ENCODE results near the gene NANOG.
"Not testable (repeated sequence)": the region's sequence is repeated elsewhere in the genome, so short reads cannot be mapped to it uniquely, and the experiment has no call there.

Gene NANOG

DNA sequence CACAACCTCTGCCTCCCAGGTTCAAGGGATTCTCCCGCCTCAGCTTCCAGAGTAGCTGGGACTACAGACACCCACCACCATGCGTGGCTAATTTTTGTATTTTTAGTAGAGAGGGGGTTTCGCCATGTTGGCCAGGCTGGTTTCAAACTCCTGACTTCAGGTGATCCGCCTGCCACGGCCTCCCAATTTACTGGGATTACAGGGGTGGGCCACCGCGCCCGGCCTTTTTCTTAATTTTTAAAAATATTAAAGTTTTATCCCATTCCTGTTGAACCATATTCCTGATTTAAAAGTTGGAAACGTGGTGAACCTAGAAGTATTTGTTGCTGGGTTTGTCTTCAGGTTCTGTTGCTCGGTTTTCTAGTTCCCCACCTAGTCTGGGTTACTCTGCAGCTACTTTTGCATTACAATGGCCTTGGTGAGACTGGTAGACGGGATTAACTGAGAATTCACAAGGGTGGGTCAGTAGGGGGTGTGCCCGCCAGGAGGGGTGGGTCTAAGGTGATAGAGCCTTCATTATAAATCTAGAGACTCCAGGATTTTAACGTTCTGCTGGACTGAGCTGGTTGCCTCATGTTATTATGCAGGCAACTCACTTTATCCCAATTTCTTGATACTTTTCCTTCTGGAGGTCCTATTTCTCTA lies at the start of gene NANOG:
NANOG (plus strand) TSS at position 519 of the 645 bp plus-strand sequence. CDS start 213 bp downstream, outside the sequence.
- DNase-seq (ENCODE audit: low read depth, low spot score), result not testable (repeated sequence)

DNA sequence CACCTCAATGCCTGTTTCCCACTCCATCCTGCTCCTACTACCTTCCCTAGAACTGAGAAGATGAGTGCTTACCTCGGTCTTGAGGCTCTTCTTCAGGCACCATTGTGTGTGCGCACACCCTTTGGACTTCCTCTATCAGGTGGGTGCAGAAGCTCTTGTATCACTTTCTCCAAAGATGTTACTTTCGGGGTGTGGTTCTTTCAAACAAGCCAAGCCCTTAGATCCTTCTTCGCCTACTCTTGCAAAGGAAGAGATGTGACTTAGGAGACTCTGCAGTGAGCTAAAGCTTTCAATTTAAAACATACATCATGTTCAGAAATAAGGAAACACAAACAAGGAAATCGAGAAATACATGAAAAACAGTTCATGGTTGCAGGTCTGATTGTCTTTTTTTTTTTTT lies 42.0 kb upstream of the NANOG start, which contains the start of gene CLEC4C:
CLEC4C (minus strand) TSS at position 130 of the 400 bp plus-strand sequence; CDS start at position 103, 27 bp downstream.
- DNase-seq (ENCODE audit: low read depth, low spot score), result no peak

DNA sequence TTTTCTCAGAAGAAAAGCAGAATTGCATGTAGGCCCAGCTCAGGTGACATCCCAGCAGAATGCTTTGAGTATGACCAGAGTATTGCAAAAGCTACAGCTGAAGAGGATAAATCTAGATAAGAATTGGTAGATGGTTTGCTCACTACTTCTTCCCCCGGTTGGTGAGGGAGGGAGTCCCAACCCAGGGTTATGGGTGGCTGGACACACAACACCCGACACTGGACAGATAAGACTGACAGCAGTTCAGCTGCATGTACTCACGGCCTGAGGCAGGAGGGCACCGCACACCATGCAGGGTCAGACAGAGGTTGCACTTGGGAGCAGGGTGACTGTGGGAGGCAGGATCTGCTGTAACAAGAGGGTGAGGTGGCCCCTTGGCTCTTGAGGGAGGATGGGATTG lies 40.4 kb upstream of the NANOG start:
- no peak for DNase-seq (ENCODE audit: low read depth, low spot score)

DNA sequence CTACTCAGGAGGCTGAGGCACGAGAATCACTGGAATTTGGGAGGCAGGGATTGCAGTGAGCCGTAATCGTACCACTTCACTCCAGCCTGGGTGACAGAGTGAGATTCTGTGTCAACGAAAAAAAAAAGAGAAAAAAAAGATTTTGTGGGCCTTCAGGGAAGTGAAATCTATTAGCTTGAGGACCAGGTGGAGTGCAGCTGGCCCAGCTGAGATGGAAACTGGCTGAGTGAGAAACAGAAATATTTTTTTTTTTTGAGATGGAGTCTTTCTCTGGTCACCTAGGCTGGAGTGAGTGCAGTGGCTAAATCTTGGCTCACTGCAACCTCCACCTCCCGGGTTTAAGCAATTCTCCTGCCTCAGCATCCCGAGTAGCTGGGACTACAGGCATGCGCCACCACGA lies 39.8 kb upstream of the NANOG start:
- DNase-seq (ENCODE audit: low read depth, low spot score), result no peak

DNA sequence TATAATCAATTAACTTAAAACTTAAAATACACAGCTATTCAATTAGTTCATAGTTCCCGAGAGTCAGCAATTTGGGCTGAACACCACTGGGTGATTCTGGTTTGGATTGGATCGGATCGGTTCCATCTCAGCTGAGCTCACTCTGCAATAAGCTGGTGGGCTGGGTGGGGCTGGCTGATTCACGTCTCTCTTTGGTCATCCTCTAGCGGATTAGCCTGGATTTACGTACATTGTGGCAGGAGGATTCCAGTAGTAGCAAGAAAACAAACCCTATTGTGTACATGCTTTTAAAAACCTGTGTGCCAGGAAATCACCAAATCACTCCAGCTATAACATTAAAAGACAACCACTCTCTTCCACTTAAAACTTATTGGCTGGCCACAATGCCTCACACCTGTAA lies 38.9 kb upstream of the NANOG start:
- no peak for DNase-seq (ENCODE audit: low read depth, low spot score)

DNA sequence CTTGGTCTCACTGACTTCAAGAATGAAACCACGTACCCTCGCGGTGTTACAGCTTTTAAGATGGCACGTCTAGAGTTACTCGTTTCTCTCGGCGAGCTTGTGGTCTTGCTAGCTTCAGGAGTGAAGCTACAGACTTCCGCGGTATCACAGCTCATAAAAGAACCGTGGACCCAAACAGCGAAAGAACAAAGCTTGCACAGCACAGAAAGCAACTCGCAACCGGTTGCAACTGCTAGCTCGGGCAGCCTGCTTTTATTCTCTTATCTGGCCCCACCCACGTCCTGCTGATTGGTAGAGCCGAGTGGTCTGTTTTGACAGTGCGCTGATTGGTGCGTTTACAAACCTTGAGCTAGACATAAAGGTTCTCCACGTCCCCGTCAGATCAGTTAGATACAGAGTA lies 37.8 kb upstream of the NANOG start:
- DNase-seq (ENCODE audit: low read depth, low spot score), result no peak

DNA sequence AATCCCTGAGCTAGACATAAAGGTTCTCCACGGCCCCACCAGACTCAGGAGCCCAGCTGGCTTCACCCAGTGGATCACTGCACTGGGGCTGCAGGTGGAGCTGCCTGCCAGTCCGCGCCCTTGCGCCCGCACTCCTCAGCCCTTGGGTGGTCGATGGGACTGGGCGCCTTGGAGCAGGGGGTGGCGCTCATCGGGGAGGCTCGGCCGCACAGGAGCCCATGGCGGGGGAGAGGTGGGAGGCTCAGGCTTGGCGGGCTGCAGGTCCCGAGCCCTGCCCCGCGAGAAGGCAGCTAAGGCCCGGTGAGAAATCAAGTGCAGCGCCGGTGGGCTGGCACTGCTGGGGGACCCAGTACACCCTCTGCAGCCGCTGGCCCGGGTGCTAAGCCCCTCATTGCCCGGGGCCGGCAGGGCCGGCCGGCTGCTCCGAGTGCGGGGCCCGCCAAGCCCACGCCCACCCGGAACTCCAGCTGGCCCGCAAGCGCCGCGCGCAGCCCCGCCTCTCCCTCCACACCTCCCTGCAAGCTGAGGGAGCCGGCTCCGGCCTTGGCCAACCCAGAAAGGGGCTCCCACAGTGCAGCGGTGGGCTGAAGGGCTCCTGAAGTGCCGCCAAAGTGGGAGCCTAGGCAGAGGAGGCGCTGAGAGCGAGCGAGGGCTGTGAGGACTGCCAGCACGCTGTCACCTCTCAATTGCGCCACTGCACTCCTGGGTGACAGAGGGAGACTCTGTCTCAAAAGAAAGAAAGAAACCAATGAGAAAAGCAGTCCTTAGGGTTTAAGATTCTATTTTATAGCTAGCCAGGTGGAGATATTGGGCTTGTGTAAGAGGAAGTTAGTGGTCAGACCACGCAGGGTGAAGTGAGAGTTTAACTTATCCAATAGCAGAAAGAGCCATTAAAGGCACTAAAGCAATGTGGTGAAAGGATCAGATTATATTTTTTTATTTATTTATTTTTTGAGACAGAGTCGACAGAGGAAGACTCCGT lies 37.0 kb upstream of the NANOG start:
- DNase-seq (ENCODE audit: low read depth, low spot score), result not testable (repeated sequence)

DNA sequence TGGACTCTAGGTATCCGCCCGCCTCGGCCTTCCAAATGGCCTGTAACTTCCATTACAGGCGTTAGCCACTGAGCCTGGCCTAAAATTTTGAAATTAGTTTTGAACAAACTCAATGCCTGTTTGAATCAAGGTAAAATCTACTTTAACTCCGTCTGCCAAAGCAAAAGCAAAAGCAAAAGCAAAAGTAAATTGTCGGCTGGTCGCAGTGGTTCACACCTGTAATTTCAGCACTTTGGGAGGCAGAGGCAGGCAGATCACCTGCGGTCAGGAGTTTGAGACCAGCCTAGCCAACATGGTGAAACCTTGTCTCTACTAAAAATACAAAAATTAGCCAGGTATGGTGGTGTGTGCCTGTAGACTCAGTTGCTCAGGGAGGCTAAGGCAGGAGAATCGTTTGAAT lies 33.5 kb upstream of the NANOG start:
- not testable (repeated sequence) for DNase-seq (ENCODE audit: low read depth, low spot score)

DNA sequence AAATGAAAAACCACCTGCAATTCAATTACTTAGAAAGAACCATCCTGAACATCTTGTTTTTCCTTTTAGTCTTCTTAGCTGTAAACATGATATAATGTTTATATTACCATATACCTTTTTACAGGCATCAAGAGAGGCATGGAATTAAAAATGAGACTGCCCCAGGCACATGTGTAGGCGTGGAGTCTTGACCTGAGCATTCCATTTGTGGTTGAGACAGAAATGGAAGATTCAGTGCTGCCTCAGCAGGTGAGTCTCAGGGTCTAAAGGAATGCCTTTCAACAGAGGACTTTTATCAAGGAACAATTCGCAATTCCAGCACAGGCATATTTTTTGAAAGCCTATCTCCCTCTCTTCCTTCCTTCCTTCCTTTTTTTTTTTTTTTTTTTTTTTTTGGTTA lies 32.2 kb upstream of the NANOG start:
- no peak for DNase-seq (ENCODE audit: low read depth, low spot score)

DNA sequence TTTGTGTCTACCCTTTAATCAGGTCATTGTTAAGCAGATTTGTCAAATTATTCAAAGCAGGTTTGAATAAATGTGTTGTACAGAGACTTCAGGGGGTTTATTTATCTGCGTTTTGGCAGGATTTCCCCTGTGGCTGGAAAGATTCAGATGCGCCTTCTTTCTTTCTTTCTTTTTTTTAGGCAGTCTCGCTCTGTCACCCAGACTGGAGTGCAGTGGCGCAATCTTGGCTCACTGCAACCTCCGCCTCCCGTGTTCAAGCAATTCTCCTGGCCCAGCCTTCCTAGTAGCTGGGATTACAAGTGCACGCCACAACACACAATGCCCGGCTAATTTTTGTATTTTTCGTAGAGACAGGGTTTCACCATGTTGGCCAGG lies 30.4 kb upstream of the NANOG start:
- no peak for DNase-seq (ENCODE audit: low read depth, low spot score)

DNA sequence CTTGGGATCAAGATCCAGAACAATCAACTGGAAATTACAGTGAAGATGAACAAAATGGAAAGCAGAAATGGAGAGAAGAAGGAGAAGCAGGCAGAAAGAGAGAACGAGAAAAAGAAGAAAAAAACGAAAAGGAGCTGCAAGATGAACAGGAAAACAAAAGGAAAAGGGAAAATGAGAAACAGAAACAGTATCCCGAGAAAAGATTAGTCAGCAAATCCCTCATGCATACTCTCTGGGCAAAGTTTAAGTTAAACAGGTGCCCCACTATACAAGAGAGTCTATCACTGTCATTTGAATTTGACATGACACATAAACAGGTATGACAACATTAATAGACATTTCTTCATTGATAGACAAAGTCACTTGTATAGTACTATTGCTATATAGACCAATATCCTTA lies 19.2 kb upstream of the NANOG start:
- DNase-seq (ENCODE audit: low read depth, low spot score), result no peak

DNA sequence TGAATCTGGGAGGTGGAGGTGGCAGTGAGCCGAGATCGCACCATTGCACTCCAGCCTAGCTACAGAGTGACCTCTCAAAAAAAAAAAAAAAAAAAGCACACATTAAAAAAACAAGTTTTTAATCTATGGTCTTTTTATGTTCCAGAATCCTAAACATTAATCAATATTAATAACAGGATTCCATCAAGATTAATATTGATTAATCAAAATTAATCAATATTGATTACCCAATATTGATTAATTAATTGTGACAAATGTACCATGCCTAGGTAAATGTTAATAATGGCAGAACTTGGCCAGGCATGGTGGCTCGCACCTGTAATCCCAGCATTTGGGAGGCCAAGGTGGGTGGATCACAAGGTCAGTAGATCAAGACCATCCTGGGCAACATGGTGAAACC lies 7.9 kb upstream of the NANOG start:
- DNase-seq (ENCODE audit: low read depth, low spot score), result no peak

DNA sequence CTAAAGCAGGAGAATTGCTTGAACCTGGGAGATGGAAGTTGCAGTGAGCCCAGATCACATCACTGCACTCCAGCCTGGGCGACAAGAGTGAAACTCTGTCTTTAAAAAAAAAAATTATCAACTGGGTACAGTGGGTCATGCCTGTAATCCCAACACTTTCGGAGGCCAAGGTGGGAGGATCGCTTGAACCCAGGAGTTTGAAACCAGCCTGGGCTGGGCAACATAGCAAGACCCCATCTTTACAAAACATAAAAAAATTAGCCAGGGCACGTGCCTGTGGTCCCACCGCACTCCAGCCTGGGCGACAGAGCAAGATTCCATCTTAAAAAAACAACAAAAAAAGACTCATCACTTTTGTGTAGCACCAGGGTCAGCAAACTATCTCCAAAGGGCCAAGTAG lies 7.1 kb upstream of the NANOG start:
- no peak for DNase-seq (ENCODE audit: low read depth, low spot score)

DNA sequence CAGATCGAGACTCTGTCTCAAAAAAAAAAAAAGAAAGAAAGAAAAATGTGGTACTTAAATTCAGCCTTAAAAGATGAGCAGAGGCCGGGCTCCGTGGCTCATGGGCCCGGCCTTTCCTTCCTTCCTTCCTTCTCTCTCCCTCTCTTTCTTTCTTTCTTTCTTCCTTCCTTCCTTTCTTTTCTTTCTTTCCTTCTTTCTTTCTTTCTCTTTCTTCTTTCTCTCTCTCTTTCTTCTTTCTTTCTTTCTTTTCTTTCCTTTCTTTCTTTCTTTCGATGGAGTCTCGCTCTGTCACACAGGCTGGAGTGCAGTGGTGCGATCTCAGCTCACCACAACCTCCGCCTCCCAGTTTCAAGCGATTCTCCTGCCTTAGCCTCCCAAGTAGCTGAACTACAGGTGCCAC lies 5.8 kb upstream of the NANOG start:
- DNase-seq (ENCODE audit: low read depth, low spot score), result not testable (repeated sequence)

DNA sequence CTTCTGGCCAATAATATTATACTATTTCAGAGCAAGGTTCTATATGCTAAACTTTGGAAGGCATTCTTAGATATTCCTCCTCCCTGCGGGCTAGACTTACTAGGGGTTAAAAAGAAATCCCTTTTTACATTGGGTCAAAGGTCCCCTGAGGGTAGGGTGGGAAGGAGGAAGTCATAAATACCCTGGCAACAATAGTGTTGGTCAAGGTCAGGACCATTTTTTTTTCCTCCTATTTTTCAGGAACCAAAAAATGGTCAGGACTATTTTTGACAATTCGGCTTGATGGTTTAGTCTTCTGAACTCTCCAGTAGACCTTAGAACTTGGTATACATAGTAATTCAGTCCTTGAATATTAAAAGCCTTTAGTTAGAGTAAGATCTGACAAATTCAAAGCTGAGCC lies 4.5 kb upstream of the NANOG start:
- DNase-seq (ENCODE audit: low read depth, low spot score), result no peak

DNA sequence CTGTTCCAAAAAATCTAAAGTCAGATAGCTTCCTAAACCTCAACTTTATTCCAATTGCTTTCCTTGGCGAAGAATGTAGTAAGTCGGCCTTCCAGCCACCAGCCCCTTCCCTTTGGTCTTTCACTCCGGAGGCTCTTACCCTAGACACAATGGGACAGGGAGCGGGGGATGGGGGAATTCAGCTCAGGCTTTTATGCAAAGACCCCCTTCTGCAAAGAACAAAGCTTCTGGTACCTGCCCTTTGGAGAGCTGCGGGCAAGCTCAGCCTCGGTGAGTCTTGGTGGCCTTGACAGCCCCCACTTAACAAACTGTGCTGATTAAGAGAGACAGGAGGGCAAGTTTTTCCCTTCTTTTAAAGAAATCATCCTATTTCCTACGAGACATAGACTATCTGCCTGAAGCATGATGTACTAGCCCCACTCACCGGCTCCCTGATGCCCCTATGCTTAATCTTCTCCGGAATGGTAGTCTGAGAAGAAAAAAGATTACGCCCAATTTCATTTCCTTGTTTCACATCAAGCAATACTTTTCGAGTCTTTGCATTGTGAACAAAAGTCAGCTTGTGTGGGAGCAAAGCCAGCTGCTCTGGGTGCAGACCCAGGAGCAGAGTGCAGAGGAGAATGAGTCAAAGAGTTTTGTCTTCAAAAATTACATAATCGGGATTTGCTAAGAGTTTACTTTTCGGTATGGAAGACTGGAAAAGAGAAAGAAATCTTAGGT lies 1.5 kb upstream of the NANOG start:
- no peak for DNase-seq (ENCODE audit: low read depth, low spot score)

DNA sequence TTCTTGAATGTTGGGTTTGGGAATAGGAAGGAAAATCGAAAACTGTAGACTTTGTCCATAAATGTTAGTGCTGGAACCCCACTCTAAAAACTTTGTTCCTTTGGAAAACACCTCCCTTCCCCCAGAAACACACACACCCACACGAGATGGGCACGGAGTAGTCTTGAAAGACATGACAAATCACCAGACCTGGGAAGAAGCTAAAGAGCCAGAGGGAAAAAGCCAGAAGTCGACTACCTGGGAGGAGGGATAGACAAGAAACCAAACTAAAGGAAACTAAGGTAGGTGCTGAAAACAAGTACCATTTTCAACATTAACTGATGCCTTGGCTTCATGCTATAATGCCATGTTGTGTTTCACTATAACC lies 925 bp upstream of the NANOG start:
- no peak for DNase-seq (ENCODE audit: low read depth, low spot score)

DNA sequence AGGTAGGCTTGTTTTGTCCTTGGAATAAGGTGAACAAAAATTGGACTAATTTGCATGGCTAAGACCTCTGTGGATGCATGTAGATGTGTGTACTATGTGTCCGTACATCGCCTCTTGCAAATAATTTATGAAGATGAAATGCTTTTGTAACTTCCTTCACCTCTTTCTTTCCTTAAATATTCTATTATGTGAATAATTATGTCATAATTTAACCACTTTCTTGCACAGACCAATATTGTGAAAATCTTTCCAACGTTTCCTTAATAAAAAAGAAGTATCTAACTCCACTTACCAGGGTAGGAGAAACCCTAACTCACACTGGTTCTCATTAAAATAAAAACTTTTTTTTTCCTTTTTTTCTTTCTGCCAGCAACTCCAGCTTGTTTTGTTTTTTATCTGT lies 4.0 kb downstream of the NANOG start:
- DNase-seq (ENCODE audit: low read depth, low spot score), result no peak

DNA sequence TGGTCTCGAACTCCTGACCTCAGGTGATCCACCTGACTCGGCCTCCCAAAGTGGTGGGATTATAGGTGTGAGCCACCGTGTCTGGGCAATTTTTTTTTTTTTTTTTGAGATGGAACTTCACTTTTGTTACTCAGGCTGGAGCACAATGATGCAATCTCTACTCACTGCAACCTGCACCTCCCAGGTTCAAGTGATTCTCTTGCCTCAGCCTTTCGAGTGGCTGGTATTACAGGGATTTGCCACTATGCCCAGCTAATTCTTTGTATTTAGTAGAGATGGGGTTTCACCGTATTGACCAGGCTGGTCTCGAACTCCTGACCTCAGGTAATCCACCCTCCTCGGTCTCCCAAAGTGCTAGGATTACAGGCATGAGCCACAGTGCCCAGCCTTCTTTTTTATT lies 8.1 kb downstream of the NANOG start:
- DNase-seq (ENCODE audit: low read depth, low spot score), result not testable (repeated sequence)

DNA sequence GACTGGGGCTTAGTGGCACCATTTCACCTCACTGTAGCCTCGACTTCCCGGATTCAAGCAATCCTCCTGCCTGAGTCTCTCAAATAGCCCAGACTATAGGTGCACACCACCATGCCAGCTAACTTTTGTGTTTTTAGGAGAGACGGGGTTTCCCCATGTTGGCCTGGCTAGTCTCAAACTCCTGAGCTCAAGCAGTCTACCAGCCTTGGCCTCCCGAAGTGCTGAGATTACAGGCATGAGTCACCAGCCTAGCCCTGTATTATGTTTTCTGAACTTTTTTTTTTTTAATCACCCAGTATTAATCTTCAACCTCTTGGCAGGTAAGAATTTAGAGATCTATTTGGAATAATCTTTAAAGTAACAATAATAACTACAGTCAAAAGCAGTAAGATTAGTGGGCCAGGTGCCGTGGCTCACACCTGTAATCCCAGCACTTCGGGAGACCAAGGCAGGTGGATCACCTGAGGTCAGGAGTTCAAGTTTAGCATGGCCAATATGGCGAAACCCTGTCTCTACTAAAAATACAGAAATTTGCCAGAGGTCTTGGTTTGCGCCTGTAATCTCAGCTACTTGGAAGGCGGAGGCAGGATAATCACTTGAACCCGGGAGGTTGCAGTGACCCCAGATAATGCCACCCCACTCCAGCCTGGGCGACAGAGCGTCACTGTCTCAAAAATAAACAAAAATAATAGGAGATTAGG lies 8.6 kb downstream of the NANOG start:
- DNase-seq (ENCODE audit: low read depth, low spot score), result no peak

DNA sequence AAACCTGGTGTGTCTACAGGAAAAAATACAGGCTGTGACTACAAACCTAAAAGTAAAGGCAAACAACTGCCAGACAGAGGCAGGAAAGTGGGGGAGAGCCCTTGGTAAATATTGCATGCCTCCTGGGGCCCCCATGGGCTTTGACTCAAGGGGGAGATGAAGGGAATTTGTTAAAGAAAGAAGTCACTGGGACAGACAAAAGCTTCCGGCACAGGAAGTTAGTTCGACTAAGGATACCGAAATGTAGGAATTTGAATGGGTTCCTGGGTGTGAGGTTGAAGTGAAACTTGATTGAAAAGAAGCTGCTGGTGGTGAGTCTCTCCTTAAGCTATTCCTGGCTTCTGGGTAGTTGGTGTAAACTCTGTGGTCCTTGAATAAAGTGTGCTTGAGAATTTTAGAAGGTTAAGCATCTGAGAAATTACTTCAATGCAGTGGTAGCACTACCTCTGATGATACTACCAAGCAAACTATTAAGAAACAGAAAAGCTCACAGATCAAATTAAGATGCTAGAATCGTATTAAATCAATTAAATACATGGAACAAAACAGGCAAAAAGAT lies 9.6 kb downstream of the NANOG start:
- not testable (repeated sequence) for DNase-seq (ENCODE audit: low read depth, low spot score)
